PFSK-1 (cell line): ENCODE results near the gene UBFD1.

Experiments
- FOXP2 ChIP-seq: optimal IDR thresholded peaks from 2 replicates; pipeline ENCODE3; 2011; ENCODE audit warnings: borderline replicate concordance, control low read depth, inconsistent platforms; ENCODE audit not compliant: insufficient read depth; ENCODE audit errors: extremely low read length, extremely low read depth
- POLR2AphosphoS5 ChIP-seq: IDR thresholded peaks from 2 replicates; pipeline ENCODE4 v1.6.1; 2012; ENCODE audit warnings: low read depth, mild to moderate bottlenecking, control low read depth, low read length, moderate library complexity
- REST ChIP-seq, 2 experiments: IDR thresholded peaks; 2 replicates each; pipeline versions ENCODE4 v1.6.1 to v1.8.0; 2011 to 2012; ENCODE audit warnings: low read depth in 2 of 2, low read length in 2 of 2, control low read depth in 1 of 2, inconsistent platforms in 1 of 2, mild to moderate bottlenecking in 1 of 2, moderate library complexity in 1 of 2; ENCODE audit not compliant: insufficient read depth in 1 of 2

GRCh38 chr16:23509441-23509754 lies 48.1 kb upstream of the UBFD1 start:
- TF ChIP-seq REST (IDR thresholded peaks at IDR 0.05; ENCODE audit: insufficient read depth in 1 of 2, low read depth in 2 of 2, low read length in 2 of 2) (no peak), POLR2AphosphoS5 (no peak), FOXP2 (no peak)
